GM10248 (cell line): ENCODE measurements around the gene SHISA4.
"Not testable (repeated sequence)": the region's sequence is repeated elsewhere in the genome, so short reads cannot be mapped to it uniquely, and the experiment has no call there.

Source experiments
- CTCF ChIA-PET: fragments of 300-600 bp; sonication (Branson Sonifier 250); formaldehyde crosslinking; extraction: SDS; loops from one replicate; lab custom pipeline; 2021; ENCODE audit warnings: antibody characterized with exemption; lab: Yijun Ruan, JAX
- POLR2A ChIA-PET: fragments of 350-650 bp; sonication (Branson Sonifier 250); formaldehyde crosslinking; extraction: SDS; loops from one replicate; lab custom pipeline; 2020; ENCODE audit warnings: antibody characterized with exemption; lab: Yijun Ruan, JAX
- DNase-seq: peaks from one replicate; pipeline ENCODE4 v3.0.0; 2012; ENCODE audit errors: extremely low spot score
- CTCF ChIP-seq: IDR thresholded peaks from 2 replicates; pipeline ENCODE4 v1.5.1; 2012; ENCODE audit warnings: mild to moderate bottlenecking, low read depth; ENCODE audit errors: extremely low read depth, missing control alignments, control extremely low read depth

The SHISA4 gene

GRCh38 chr1:201845331-201846083 is 43.2 kb upstream of the SHISA4 start:
- POLR2A ChIA-PET, result no interaction called here
- TF ChIP-seq CTCF, result no peak
- CTCF ChIA-PET, result interaction anchor here (0.8 to 4.4 kb wide), 6 partner anchors 10 to 333 kb away, joined by 3 to 25 read pairs (median 4); partner anchors contain the start of gene IPO9
- DNase-seq, result no peak

- ChIA-PET POLR2A (no interaction called here), CTCF (interaction anchor here (0.8 to 4.4 kb wide), 7 partner anchors 8 to 125 kb away, joined by 3 to 25 read pairs (median 4); partner anchors contain the start of gene IPO9)
- no peak for TF ChIP-seq CTCF
- DNase-seq, result no peak
Measured at GRCh38 chr1:201847150-201847549, 41.5 kb upstream of the SHISA4 start.

DNA sequence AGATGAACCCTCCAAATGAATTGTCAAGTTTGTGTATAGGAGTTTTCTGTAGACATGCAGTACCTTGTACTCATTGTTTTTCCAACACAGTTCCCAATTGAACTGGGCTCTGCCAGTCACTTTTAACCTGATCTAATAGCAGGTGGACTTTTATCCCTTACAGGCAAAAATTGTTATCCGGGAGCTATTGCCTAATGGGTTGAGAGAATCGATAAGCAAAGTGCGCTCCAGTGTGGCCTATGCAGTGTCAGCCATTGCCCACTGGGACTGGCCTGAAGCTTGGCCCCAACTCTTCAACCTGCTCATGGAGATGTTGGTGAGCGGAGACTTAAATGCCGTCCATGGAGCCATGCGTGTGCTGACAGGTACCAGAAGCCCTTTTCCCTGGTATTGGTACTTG is 40.5 kb upstream of the SHISA4 start:
- no peak for TF ChIP-seq CTCF
- no peak for DNase-seq
- ChIA-PET POLR2A (interaction anchor here (1.3 kb wide), 1 partner anchor 19 kb away, joined by 3 read pairs; no protein-coding TSS in a partner anchor), CTCF (interaction anchor here (0.7 to 4.4 kb wide), 9 partner anchors 10 to 30 kb away, joined by 3 to 25 read pairs (median 4); partner anchors contain the start of gene IPO9)

GRCh38 chr1:201849372-201850052 is 39.2 kb upstream of the SHISA4 start:
- ChIA-PET CTCF (interaction anchor here (0.8 to 4.4 kb wide), 8 partner anchors 9 to 124 kb away, joined by 3 to 25 read pairs (median 4); partner anchors contain the start of gene IPO9), POLR2A (no interaction called here)
- no peak for DNase-seq
- no peak for TF ChIP-seq CTCF

DNA sequence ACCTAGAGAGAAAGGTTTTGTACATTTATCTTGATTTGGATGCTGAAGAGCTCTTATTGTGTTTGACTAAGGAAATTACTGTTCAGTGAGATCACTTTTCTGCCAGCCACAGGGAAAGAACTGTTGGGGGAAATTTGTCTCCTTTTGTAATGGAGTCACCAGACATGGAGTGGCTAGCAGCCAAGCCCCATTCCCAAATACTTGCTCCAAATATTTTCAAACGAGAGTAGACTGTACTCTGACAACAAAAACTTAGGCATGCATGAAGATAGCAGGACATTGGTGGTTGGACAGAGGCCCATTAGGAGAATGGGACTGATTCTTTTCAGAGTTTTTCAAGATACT is 38.7 kb upstream of the SHISA4 start:
- CTCF ChIA-PET, result interaction anchor here (1.1 to 2.9 kb wide), 6 partner anchors 8 to 123 kb away, joined by 3 to 7 read pairs (median 4); partner anchors contain the start of gene IPO9
- TF ChIP-seq CTCF, result no peak
- POLR2A ChIA-PET, result no interaction called here
- DNase-seq, result no peak

GRCh38 chr1:201851949-201852348 is 36.7 kb upstream of the SHISA4 start:
- POLR2A ChIA-PET, result no interaction called here
- no peak for DNase-seq
- CTCF ChIA-PET, result interaction anchor here (0.8 to 1.2 kb wide), 2 partner anchors 15 to 44 kb away, joined by 4 read pairs; no protein-coding TSS in a partner anchor
- no peak for TF ChIP-seq CTCF

- DNase-seq, POLR2A ChIA-PET: not testable (repeated sequence)
- CTCF ChIA-PET, result interaction anchor here (1.5 kb wide), 1 partner anchor 12 kb away, joined by 4 read pairs; no protein-coding TSS in a partner anchor
Measured at GRCh38 chr1:201856722-201857121, 32.0 kb upstream of the SHISA4 start.
